Neuronal stem cell (in vitro differentiated cells): ENCODE results near the gene DCP1B.

Source experiments
- DNase-seq: peaks from one replicate; pipeline ENCODE4 v3.0.0-alpha.2; 2013; ENCODE audit warnings: low spot score
- H2AFZ ChIP-seq: one replicate; pipeline ENCODE4 v1.6.1; 2013; ENCODE audit warnings: mild to moderate bottlenecking, low read length, inconsistent platforms
- H2AK5ac ChIP-seq: 2 replicates; pipeline ENCODE4 v1.6.1; 2013; ENCODE audit warnings: low read depth, mild to moderate bottlenecking, inconsistent platforms, low read length, moderate library complexity, mixed read lengths
- H2BK120ac ChIP-seq: 2 replicates; pipeline ENCODE4 v1.6.1; 2013; ENCODE audit warnings: low read depth, mild to moderate bottlenecking, inconsistent platforms, low read length, moderate library complexity, mixed read lengths
- H2BK12ac ChIP-seq: one replicate; pipeline ENCODE4 v1.6.1; 2013; ENCODE audit warnings: low read length, inconsistent platforms
- H2BK15ac ChIP-seq: 2 replicates; pipeline ENCODE4 v1.6.1; 2013; ENCODE audit warnings: mild to moderate bottlenecking, low read length, inconsistent platforms, mixed read lengths
- H2BK5ac ChIP-seq: one replicate; pipeline ENCODE4 v1.6.1; 2013; ENCODE audit warnings: inconsistent platforms, mild to moderate bottlenecking, low read length, moderate library complexity
- H3K14ac ChIP-seq: one replicate; pipeline ENCODE4 v1.6.1; 2013; ENCODE audit warnings: low read length, inconsistent platforms
- H3K18ac ChIP-seq: 2 replicates; pipeline ENCODE4 v1.6.1; 2013; ENCODE audit warnings: low read length, inconsistent platforms
- H3K23ac ChIP-seq: 2 replicates; pipeline ENCODE4 v1.6.1; 2013; ENCODE audit warnings: low read depth, mild to moderate bottlenecking, mixed read lengths, low read length, inconsistent platforms; ENCODE audit not compliant: poor library complexity
- H3K27ac ChIP-seq: replicated peaks from 3 replicates; pipeline ENCODE4 v1.5.1; 2013; ENCODE audit warnings: low read length, inconsistent platforms
- H3K27me3 ChIP-seq, 3 experiments: 2 replicates each; pipeline ENCODE4 v1.6.1; 2013; ENCODE audit warnings: low read length in 3 of 3, mild to moderate bottlenecking in 2 of 3, inconsistent platforms in 1 of 3, low read depth in 1 of 3, mixed read lengths in 1 of 3, moderate library complexity in 1 of 3; ENCODE audit not compliant: control insufficient read depth in 3 of 3, insufficient read depth in 3 of 3
- H3K36me3 ChIP-seq, 2 donors: replicated peaks in 1 of 2; 2 replicates each; pipeline ENCODE4 v1.6.1; 2013; ENCODE audit warnings: low read length in 2 of 2; ENCODE audit not compliant: control insufficient read depth in 2 of 2, insufficient read depth in 2 of 2
- H3K4ac ChIP-seq: 2 replicates; pipeline ENCODE4 v1.6.1; 2013; ENCODE audit warnings: inconsistent platforms, mild to moderate bottlenecking, low read length, moderate library complexity
- H3K4me1 ChIP-seq, 2 donors: 1 replicate in 1 of 2; 2 replicates in 1 of 2; pipeline ENCODE4 v1.6.1; 2013; ENCODE audit warnings: low read length in 2 of 2, low read depth in 1 of 2; ENCODE audit not compliant: control insufficient read depth in 2 of 2, insufficient read depth in 1 of 2
- H3K4me2 ChIP-seq: one replicate; pipeline ENCODE4 v1.6.1; 2013; ENCODE audit warnings: mild to moderate bottlenecking, low read length, inconsistent platforms; ENCODE audit not compliant: insufficient read depth, poor library complexity, severe bottlenecking
- H3K4me3 ChIP-seq, 2 donors: 2 replicates each; pipeline ENCODE4 v1.5.1; 2013; ENCODE audit warnings: low read length in 2 of 2, mild to moderate bottlenecking in 2 of 2, inconsistent platforms in 1 of 2, moderate library complexity in 1 of 2
- H3K79me1 ChIP-seq: one replicate; pipeline ENCODE4 v1.6.1; 2013; ENCODE audit warnings: low read depth, mild to moderate bottlenecking, inconsistent platforms, low read length, moderate library complexity
- H3K9ac ChIP-seq: one replicate; pipeline ENCODE4 v1.6.1; 2013; ENCODE audit warnings: mild to moderate bottlenecking, low read depth, low read length, inconsistent platforms; ENCODE audit not compliant: poor library complexity
- H3K9me3 ChIP-seq, 2 donors: replicated peaks in 1 of 2; 2 replicates each; pipeline versions ENCODE3 to v1.6.1; 2013; ENCODE audit warnings: low read length in 2 of 2, mild to moderate bottlenecking in 2 of 2, inconsistent platforms in 1 of 2, low read depth in 1 of 2, mixed read lengths in 1 of 2, moderate library complexity in 1 of 2; ENCODE audit not compliant: control insufficient read depth in 2 of 2, insufficient read depth in 1 of 2
- H4K8ac ChIP-seq: one replicate; pipeline ENCODE4 v1.6.1; 2013; ENCODE audit warnings: low read depth, mild to moderate bottlenecking, inconsistent platforms, low read length, moderate library complexity
- H4K91ac ChIP-seq: one replicate; pipeline ENCODE4 v1.6.1; 2013; ENCODE audit warnings: low read length, low read depth, mild to moderate bottlenecking, inconsistent platforms; ENCODE audit not compliant: poor library complexity
- WGBS, 2 donors: extraction: QIAGEN DNeasy Blood & Tissue Kit; methylation state at CpG; one replicate each; pipeline ENCODE4 v1.1.7; 2013; ENCODE audit warnings: missing lambda C conversion rate in 2 of 2, mixed read lengths in 1 of 2; ENCODE audit not compliant: insufficient read length in 2 of 2, insufficient replicate concordance in 1 of 2; ENCODE audit errors: extremely low coverage in 2 of 2; 5-methylcytosine and 5-hydroxymethylcytosine counted together

DCP1B gene

DNA sequence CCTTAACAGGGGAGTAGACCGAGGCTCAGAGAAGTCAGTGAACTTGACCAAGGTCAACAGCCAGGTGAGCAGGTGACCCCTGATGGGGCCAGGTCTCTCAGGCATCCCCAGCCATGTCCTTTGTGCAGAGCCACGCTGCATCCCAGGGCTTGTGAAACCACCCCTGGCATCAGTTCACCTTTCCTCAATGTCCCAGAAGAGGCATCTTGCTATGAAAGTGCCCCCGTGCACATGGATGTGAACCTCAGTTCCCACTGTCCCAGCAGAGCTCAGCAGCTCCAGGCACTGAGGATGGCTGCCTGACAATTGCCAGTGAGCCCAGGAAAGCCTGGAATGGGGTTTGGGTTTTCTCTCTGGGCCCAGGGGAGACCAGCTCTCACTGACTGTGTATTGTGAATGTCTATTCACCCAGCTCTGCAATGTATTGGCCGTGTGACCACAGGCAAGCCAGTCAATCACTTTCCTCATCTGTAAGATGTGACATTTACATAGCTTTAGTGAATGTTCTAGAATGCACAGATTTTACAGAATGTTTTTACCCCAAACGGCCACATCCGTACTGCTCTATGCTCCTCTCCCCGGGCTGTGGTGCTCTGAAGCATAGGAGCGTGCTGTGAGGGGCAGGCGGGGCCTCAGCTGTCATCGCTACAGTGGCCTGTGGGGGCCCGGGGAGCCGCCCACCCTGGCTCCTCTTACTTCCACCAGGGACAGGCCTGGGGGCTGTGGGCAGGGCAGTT, 90.7 kb downstream of the DCP1B start:
- no peak overlapping the region for H2BK120ac ChIP-seq
- H3K9me3 ChIP-seq, result no peaks in the 10 kb centered on the region
- H4K8ac ChIP-seq, result no peak overlapping the region
- no peak overlapping the region for H3K9ac ChIP-seq
- no peak overlapping the region for H3K4ac ChIP-seq
- H3K4me2 ChIP-seq, result no peak overlapping the region
- no peak overlapping the region for H3K14ac ChIP-seq
- no peak overlapping the region for H2BK12ac ChIP-seq
- H2AK5ac ChIP-seq, result no peak overlapping the region
- no peak overlapping the region for H4K91ac ChIP-seq
- H3K4me3 ChIP-seq, result no peak overlapping the region
- no CpG with 5 or more reads among the region's 12 CpGs for WGBS, 2 donors
- no peak overlapping the region for H3K23ac ChIP-seq
- no peak for DNase-seq
- H3K18ac ChIP-seq, result peak overlapping the region; percentile 22
- H3K4me1 ChIP-seq, result peaks cover 1 to 28% of the 10 kb centered on the region in 2 donors
- peaks cover 2% of the 10 kb centered on the region for H3K79me1 ChIP-seq
- peak overlapping the region; percentile 28 for H2AFZ ChIP-seq
- H3K27me3 ChIP-seq, result peaks cover 0 to 7% (median 0%) of the 10 kb centered on the region in 3 experiments
- no peak overlapping the region for H2BK5ac ChIP-seq
- H3K27ac ChIP-seq, result no peak overlapping the region
- H3K36me3 ChIP-seq, result no peaks in the 10 kb centered on the region
- peak overlapping the region; percentile 16 for H2BK15ac ChIP-seq

DNA sequence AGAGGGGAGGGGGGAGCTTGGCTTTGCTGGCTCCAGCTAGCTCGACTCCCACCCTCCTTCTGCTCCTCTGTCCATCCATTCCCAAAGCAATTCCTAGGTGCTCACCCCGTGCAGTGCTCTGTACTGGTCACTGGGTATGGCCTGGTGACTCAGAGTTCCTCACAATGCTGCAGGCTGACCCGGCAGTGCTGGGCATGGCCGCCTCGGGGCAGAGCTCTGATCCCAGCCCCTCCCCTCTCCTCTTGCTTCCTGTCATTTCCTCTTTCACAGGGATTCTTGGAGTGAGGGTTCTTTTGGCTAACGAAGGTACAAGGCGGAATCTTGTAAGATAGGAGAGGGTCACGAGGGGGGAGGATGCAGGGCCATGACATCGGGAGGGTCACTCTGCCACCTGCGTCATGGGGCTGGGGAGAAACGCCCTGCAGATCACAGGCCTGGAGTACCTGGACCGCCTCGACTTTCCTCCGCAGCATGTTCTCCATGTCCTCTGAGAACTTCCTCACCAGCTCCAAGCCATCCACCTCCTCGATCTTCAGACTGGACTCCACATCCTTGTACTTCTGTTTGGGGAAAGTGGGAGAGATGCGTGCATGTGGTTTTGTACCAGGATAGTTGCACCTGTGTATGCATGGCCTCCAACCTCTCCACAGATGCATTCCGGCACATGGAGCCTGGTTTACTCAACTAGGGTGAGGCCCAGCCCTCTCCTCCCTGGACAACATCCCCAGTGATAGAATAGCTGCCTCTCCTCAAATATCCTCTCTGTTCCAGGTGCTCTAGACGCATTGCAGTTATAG, 91.5 kb downstream of the DCP1B start:
- no CpG with 5 or more reads among the region's 18 CpGs for WGBS, 2 donors
- no peak overlapping the region for H4K8ac ChIP-seq
- no peak overlapping the region for H2BK5ac ChIP-seq
- H3K23ac ChIP-seq, result no peak overlapping the region
- no peak overlapping the region for H3K27ac ChIP-seq
- DNase-seq, result no peak
- H3K4ac ChIP-seq, result no peak overlapping the region
- peaks cover 0 to 7% (median 0%) of the 10 kb centered on the region in 3 experiments for H3K27me3 ChIP-seq
- H3K18ac ChIP-seq, result peak overlapping the region; percentile 80
- H2BK120ac ChIP-seq, result no peak overlapping the region
- H2AFZ ChIP-seq, result peak overlapping the region; percentile 77
- no peak overlapping the region for H3K4me3 ChIP-seq
- no peaks in the 10 kb centered on the region for H3K36me3 ChIP-seq
- no peak overlapping the region for H4K91ac ChIP-seq
- H3K4me1 ChIP-seq, result peaks cover 1 to 22% of the 10 kb centered on the region in 2 donors
- H2BK12ac ChIP-seq, result no peak overlapping the region
- H3K14ac ChIP-seq, result no peak overlapping the region
- no peak overlapping the region for H3K4me2 ChIP-seq
- peak overlapping the region; percentile 71 for H2BK15ac ChIP-seq
- H3K79me1 ChIP-seq, result peaks cover 2% of the 10 kb centered on the region
- peak overlapping the region; percentile 86 for H2AK5ac ChIP-seq
- H3K9me3 ChIP-seq, result no peaks in the 10 kb centered on the region
- no peak overlapping the region for H3K9ac ChIP-seq

DNA sequence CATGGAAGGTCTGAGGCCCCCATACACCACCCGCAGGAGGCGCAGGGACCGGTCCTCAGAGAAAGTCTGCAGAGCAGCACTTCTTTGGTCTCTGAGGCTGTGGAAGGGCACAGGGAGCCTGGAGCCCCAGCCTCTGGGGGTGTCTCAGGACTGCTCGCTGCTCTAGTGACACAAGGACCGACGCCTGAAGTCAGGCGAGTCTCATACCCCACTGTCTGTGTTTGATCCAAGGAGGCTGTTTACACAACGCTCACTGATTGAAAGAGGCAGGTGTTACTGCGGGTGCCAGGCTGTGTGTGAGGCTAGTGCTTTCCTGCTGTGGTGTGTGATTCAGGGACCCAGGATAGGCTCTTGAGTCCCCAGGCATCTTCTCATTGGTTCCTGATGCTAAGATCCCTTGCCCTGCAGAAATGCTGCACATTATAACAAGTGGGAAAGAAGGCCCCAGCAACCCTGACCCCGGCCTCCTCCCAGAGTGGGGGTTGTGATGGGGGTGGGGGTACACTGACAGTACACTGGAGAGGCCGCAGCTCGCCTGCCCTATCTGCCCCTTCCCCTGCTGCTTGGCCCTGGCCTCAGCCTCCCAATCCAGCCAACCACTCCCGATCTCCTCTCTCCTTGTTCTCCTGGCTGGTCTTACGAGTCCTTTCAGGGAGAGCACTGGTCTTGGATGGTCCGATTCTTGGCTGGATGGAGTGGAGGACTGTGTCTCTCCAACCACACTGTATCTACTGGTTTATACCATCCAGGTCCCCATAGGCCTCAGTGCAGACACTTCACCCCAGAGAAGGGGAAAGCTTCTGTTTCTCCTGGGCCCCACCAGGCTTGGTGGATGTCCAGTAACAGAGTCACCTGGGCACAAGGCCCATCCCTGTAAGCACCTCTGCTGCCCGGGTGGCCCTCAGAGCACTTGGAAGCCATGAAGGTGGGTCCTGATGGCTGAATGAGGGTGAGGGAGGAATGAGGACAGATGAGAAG, 92.4 kb downstream of the DCP1B start:
- DNase-seq, result no peak

More for the DNA sequence above, 92.4 kb downstream of the DCP1B start:
- Histone ChIP-seq H2BK12ac (no peak overlapping the region), H3K4me2 (no peak overlapping the region), H3K4me3 (no peak overlapping the region), H3K27ac (no peak overlapping the region), H2BK5ac (no peak overlapping the region), H3K27me3 (peaks cover 0 to 7% (median 0%) of the 10 kb centered on the region in 3 experiments), H2AK5ac (peak overlapping the region; percentile 86), H2BK15ac (peak overlapping the region; percentile 71), H3K14ac (no peak overlapping the region), H2AFZ (peak overlapping the region; percentile 77), H3K9ac (no peak overlapping the region), H3K36me3 (no peaks in the 10 kb centered on the region), H4K91ac (no peak overlapping the region), H3K9me3 (peaks cover 0 to 4% of the 10 kb centered on the region in 2 donors), H2BK120ac (no peak overlapping the region), H4K8ac (no peak overlapping the region), H3K79me1 (peaks cover 2% of the 10 kb centered on the region), H3K18ac (peak overlapping the region; percentile 80), H3K4me1 (peaks cover 1 to 15% of the 10 kb centered on the region in 2 donors), H3K4ac (no peak overlapping the region), H3K23ac (no peak overlapping the region)
- WGBS, 2 donors, result no CpG with 5 or more reads among the region's 16 CpGs
